Naive B cell (primary cell): ENCODE measurements around the gene RASL10A. TPM values are rescaled to one million over a fixed set of nuclear protein-coding genes. Genes with fewer than 3 reads are reported as not detected.

Experiments used
- ATAC-seq, 2 donors: fragments of 150-1000 bp; cut with Tn5 transposase; 2 replicates each; pipeline ENCODE4 v1.10.0; 2021; ENCODE audit warnings: low read depth in 2 of 2, mild to moderate bottlenecking in 2 of 2, moderate library complexity in 2 of 2
- DNase-seq: peaks from one replicate; pipeline ENCODE4 v3.0.0; 2022
- H3K27ac Mint-ChIP-seq, 6 donors: one replicate each; pipeline ENCODE4 v1.8.0; 2020 to 2022; ENCODE audit warnings: mild to moderate bottlenecking in 6 of 6, mixed read lengths in 6 of 6, moderate library complexity in 5 of 6, inconsistent platforms in 2 of 6
- H3K27me3 Mint-ChIP-seq, 3 donors: one replicate each; pipeline ENCODE4 v1.8.0; 2021 to 2022; ENCODE audit warnings: mixed read lengths in 3 of 3, mild to moderate bottlenecking in 1 of 3
- H3K36me3 Mint-ChIP-seq, 2 donors: one replicate each; pipeline ENCODE4 v1.8.0; 2020 to 2022; ENCODE audit warnings: mixed read lengths in 2 of 2, inconsistent platforms in 1 of 2, mild to moderate bottlenecking in 1 of 2
- H3K4me1 Mint-ChIP-seq, 3 donors: one replicate each; pipeline ENCODE4 v1.8.0; 2020 to 2022; ENCODE audit warnings: mixed read lengths in 3 of 3, inconsistent platforms in 1 of 3, mild to moderate bottlenecking in 1 of 3, moderate library complexity in 1 of 3
- H3K4me3 Mint-ChIP-seq, 8 donors: one replicate each; pipeline ENCODE4 v1.8.0; 2020 to 2022; ENCODE audit warnings: mild to moderate bottlenecking in 8 of 8, mixed read lengths in 8 of 8, moderate library complexity in 8 of 8, inconsistent platforms in 2 of 8
- H3K9me3 Mint-ChIP-seq, 7 donors: one replicate each; pipeline ENCODE4 v1.8.0; 2020 to 2022; ENCODE audit warnings: mixed read lengths in 7 of 7, mild to moderate bottlenecking in 5 of 7, inconsistent platforms in 2 of 7, moderate library complexity in 1 of 7
- polyA plus RNA-seq, 6 donors: library from polyadenylated mRNA; unstranded; fragments of 300-500 nt; fragmentation: Illumina TruSeq; gene quantifications; one replicate each; pipeline ENCODE4 v1.2.3, GENCODE V29; 2021; ENCODE audit warnings: low read depth in 6 of 6

Gene RASL10A
- polyA plus RNA-seq, 6 donors from 2014 or later = not detected

DNA sequence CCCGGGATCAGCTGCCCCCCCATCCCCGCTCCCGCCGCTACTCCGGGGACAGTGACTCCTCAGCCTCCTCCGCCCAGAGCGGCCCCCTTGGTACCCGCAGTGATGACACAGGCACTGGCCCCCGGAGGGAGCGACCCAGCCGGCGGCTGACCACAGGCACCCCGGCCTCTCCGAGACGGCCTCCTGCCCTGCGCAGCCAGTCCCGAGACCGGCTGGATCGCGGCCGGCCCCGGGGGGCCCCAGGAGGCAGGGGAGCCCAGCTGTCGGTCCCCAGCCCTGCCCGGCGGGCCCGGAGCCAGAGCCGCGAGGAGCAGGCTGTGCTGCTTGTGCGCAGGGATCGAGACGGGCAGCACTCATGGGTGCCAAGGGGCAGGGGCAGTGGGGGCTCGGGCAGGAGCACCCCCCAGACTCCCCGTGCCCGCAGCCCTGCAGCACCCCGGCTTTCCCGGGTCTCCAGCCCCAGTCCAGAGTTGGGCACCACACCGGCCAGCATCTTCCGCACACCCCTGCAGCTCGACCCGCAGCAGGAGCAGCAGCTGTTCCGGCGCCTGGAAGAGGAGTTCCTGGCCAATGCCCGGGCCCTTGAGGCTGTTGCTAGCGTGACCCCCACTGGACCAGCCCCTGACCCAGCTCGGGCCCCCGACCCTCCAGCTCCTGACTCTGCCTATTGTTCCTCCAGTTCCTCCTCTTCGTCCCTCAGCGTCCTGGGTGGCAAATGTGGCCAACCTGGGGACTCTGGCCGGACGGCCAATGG lies 3.9 kb downstream of the RASL10A start:
- peaks cover 0 to 2% (median 0%) of the 10 kb centered on the region in 7 donors for H3K9me3 Mint-ChIP-seq
- H3K27ac Mint-ChIP-seq = peak overlapping the region in 1 of 6 donors; percentile 89
- peaks cover 21 to 25% (median 22%) of the 10 kb centered on the region in 3 donors for H3K4me1 Mint-ChIP-seq
- ATAC-seq = no peak
- peaks cover 0 to 10% of the 10 kb centered on the region in 2 donors for H3K36me3 Mint-ChIP-seq
- H3K4me3 Mint-ChIP-seq = peak overlapping the region in 2 of 8 donors; percentile 6 to 81
- peaks cover 24 to 69% (median 46%) of the 10 kb centered on the region in 3 donors for H3K27me3 Mint-ChIP-seq
- DNase-seq = no peak

- DNase-seq = peak; percentile 30
- Mint-ChIP-seq H3K9me3 (peaks cover 0 to 2% (median 0%) of the 10 kb centered on the region in 7 donors), H3K4me1 (peaks cover 23 to 30% (median 27%) of the 10 kb centered on the region in 3 donors), H3K27ac (peak overlapping the region in 1 of 6 donors; percentile 18), H3K36me3 (peaks cover 0 to 10% of the 10 kb centered on the region in 2 donors), H3K27me3 (peaks cover 29 to 70% (median 48%) of the 10 kb centered on the region in 3 donors), H3K4me3 (peak overlapping the region in 1 of 8 donors; percentile 81)
- ATAC-seq = peak; percentile 46 to 50
Measured at GRCh38 chr22:29310863-29311339, 4.6 kb downstream of the RASL10A start.

- ATAC-seq = no peak
- no peak overlapping the region for H3K4me3 Mint-ChIP-seq
- H3K27ac Mint-ChIP-seq = peak overlapping the region in 1 of 6 donors; percentile 18
- H3K27me3 Mint-ChIP-seq = peaks cover 29 to 77% (median 54%) of the 10 kb centered on the region in 3 donors
- H3K9me3 Mint-ChIP-seq = peaks cover 0 to 2% (median 0%) of the 10 kb centered on the region in 7 donors
- H3K4me1 Mint-ChIP-seq = peaks cover 26 to 36% (median 32%) of the 10 kb centered on the region in 3 donors
- no peak for DNase-seq
- H3K36me3 Mint-ChIP-seq = peaks cover 0 to 10% of the 10 kb centered on the region in 2 donors
Measured at GRCh38 chr22:29310065-29310862, 5.2 kb downstream of the RASL10A start.

DNA sequence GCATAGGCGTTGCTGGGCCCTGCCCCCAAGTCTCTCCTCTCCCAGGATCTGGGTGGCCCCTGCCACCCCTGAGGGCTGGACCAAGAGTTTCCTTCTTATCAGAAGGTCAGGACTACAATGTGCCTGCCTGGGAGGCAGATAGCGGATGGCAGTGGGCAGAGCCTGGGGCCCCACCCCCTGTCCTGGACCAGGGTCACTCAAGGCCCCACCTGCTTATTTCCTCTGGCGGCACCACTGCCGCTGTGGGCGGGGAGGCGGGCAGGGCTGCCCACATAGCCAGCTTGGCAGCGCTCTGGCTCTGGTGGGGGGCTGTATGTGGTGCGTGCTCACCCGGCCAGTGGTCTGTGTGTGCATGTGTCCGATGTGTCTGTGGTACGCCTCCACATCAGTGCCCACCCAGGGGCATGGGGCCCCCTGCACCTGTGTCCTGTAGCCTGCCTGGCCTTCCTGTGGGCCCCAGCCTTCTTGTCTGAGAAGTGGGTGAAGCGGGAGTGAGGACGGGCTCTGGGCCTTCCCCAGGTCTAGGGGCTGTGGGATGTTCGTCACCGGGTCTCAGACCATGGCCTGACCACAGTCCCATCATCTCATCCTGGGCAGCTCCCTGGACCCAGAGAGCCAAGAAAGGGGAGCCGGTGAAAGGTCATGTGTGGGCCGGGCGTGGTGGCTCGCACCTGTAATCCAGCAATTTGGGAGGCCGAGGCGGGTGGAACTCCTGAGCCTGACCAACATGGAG lies 6.0 kb downstream of the RASL10A start:
- Mint-ChIP-seq H3K27me3 (peaks cover 29 to 80% (median 58%) of the 10 kb centered on the region in 3 donors), H3K27ac (no peak overlapping the region), H3K36me3 (peaks cover 0 to 8% of the 10 kb centered on the region in 2 donors), H3K4me3 (no peak overlapping the region), H3K9me3 (peaks cover 0 to 2% (median 0%) of the 10 kb centered on the region in 7 donors), H3K4me1 (peaks cover 27 to 36% (median 29%) of the 10 kb centered on the region in 3 donors)
- no peak for DNase-seq
- ATAC-seq = no peak

- no peak for DNase-seq
- Mint-ChIP-seq H3K9me3 (peaks cover 0 to 2% (median 0%) of the 10 kb centered on the region in 7 donors), H3K27ac (no peak overlapping the region), H3K4me1 (peaks cover 23 to 36% (median 27%) of the 10 kb centered on the region in 3 donors), H3K4me3 (peak overlapping the region in 3 of 8 donors; percentile 20 to 40 (median 33)), H3K27me3 (peaks cover 22 to 79% (median 53%) of the 10 kb centered on the region in 3 donors), H3K36me3 (peaks cover 0 to 2% of the 10 kb centered on the region in 2 donors)
- no peak for ATAC-seq
Measured at GRCh38 chr22:29308791-29309262, 6.7 kb downstream of the RASL10A start.

GRCh38 chr22:29308148-29308790 lies 7.2 kb downstream of the RASL10A start:
- H3K27me3 Mint-ChIP-seq = peaks cover 20 to 73% (median 48%) of the 10 kb centered on the region in 3 donors
- H3K27ac Mint-ChIP-seq = no peak overlapping the region
- peaks cover 22 to 36% (median 27%) of the 10 kb centered on the region in 3 donors for H3K4me1 Mint-ChIP-seq
- peak overlapping the region in 3 of 8 donors; percentile 20 to 40 (median 33) for H3K4me3 Mint-ChIP-seq
- peaks cover 0 to 2% (median 0%) of the 10 kb centered on the region in 7 donors for H3K9me3 Mint-ChIP-seq
- ATAC-seq = no peak
- no peak for DNase-seq
- no peaks in the 10 kb centered on the region for H3K36me3 Mint-ChIP-seq

DNA sequence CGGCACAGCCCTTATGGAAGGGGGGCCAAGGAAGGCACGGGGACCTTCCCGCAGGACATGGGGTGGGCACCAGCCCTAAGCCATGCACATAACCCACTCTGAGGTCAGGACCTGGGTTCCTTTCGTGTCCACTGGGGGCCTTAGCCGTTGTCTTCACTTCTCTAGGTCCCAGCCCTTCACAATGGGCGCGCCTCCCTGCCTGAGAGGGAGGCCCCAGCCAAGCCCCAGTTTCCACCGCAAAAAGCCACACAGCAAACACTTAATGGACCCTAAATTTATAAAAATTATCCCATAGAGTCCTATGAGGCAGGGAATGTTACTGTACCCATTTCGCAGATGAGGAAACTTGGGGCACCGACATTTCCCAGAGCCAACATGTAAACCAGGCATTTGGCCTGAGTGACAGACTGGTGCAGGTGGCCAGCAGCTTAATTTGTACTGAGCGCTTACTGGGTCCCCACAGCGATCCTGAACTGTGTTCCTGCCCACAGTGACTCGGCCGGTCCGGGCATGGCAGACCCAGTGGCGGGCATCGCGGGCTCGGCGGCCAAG lies 7.8 kb downstream of the RASL10A start:
- Mint-ChIP-seq H3K27ac (peak overlapping the region in 1 of 6 donors; percentile 71), H3K4me1 (peaks cover 18 to 31% (median 26%) of the 10 kb centered on the region in 3 donors), H3K36me3 (no peaks in the 10 kb centered on the region), H3K27me3 (peaks cover 14 to 67% (median 42%) of the 10 kb centered on the region in 3 donors), H3K4me3 (peak overlapping the region; percentile 69 to 87 (median 80)), H3K9me3 (peaks cover 0 to 2% (median 0%) of the 10 kb centered on the region in 7 donors)
- no peak for ATAC-seq
- DNase-seq = no peak

GRCh38 chr22:29306835-29307595 lies 8.5 kb downstream of the RASL10A start:
- ATAC-seq = peak; percentile 13 to 27
- Mint-ChIP-seq H3K4me1 (peaks cover 18 to 31% (median 26%) of the 10 kb centered on the region in 3 donors), H3K27me3 (peaks cover 9 to 60% (median 35%) of the 10 kb centered on the region in 3 donors), H3K27ac (no peak overlapping the region), H3K36me3 (no peaks in the 10 kb centered on the region), H3K4me3 (peak overlapping the region; percentile 69 to 88 (median 82)), H3K9me3 (no peaks in the 10 kb centered on the region)
- no peak for DNase-seq

GRCh38 chr22:29306175-29306834 lies 9.2 kb downstream of the RASL10A start, which contains the start of gene GAS2L1:
TSS of gene GAS2L1 (plus strand) at chr22:29306650. CDS start at chr22:29308106, 1,456 bp downstream.
- peak within 1 kb of the TSS in 2 of 6 donors; percentile 27 to 33 for H3K27ac Mint-ChIP-seq
- peaks cover 19 to 33% (median 26%) of the 10 kb centered on the region in 3 donors for H3K4me1 Mint-ChIP-seq
- H3K4me3 Mint-ChIP-seq = peak within 1 kb of the TSS; percentile 73 to 88 (median 83)
- peak; percentile 59 to 63 for ATAC-seq
- peaks cover 0 to 1% of the 10 kb centered on the region in 2 donors for H3K36me3 Mint-ChIP-seq
- DNase-seq = peak; percentile 27
- H3K27me3 Mint-ChIP-seq = peaks cover 9 to 57% (median 31%) of the 10 kb centered on the region in 3 donors
- no peaks in the 10 kb centered on the region for H3K9me3 Mint-ChIP-seq

DNA sequence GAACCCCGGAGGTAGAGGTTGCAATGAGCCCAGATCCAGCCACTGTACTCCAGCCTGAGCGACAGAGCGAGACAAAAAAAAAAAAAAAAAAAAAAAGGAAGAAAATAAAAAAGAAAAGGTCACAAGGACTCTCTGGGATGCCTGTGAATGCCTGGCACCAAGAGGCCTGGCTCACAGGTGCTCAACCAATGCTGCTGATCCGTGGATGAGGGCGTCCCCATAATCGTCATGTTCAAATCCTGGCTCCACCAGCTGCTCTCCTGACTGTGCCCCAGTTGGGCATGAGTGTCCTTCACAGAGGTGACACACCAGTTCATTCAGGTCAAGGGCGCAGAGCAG lies 9.7 kb downstream of the RASL10A start:
- Mint-ChIP-seq H3K27me3 (peaks cover 9 to 52% (median 31%) of the 10 kb centered on the region in 3 donors), H3K4me1 (peaks cover 24 to 37% (median 27%) of the 10 kb centered on the region in 3 donors), H3K4me3 (peak overlapping the region; percentile 21 to 88 (median 81)), H3K27ac (peak overlapping the region in 1 of 6 donors; percentile 33), H3K36me3 (peaks cover 0 to 6% of the 10 kb centered on the region in 2 donors), H3K9me3 (no peaks in the 10 kb centered on the region)
- DNase-seq (no peak), ATAC-seq (peak in 1 of 2 donors; percentile 3)
